SK-N-SH treated with all-trans-retinoic acid at 6 μM for 48 hours (cell line): Measurements from ENCODE around the gene ZNF846.

ENCODE experiments used
- ARNTL ChIP-seq: fragments of 450-650 bp; formaldehyde crosslinking; IDR thresholded peaks from 2 replicates; pipeline ENCODE4 v1.5.0; 2020; ENCODE audit warnings: low read depth, mild to moderate bottlenecking, moderate library complexity, borderline replicate concordance
- CREB5 ChIP-seq: fragments of 250-450 bp; sonication (Bioruptor Pico); IDR thresholded peaks from 2 replicates; pipeline ENCODE4 v1.5.1; 2020; ENCODE audit warnings: low read depth, mild to moderate bottlenecking, moderate library complexity
- CSDC2 ChIP-seq: fragments of 250-450 bp; sonication (Bioruptor Pico); IDR thresholded peaks from 2 replicates; pipeline ENCODE4 v1.5.0; 2020; ENCODE audit warnings: mild to moderate bottlenecking, moderate library complexity
- ESRRG ChIP-seq: fragments of 250-450 bp; sonication (Bioruptor Pico); IDR thresholded peaks from 2 replicates; pipeline ENCODE4 v1.6.1; 2021; ENCODE audit warnings: mild to moderate bottlenecking
- ISL1 ChIP-seq: fragments of 250-450 bp; sonication (Bioruptor Pico); IDR thresholded peaks from 2 replicates; pipeline ENCODE4 v2.1.2; 2022; ENCODE audit warnings: mild to moderate bottlenecking, moderate library complexity
- SNAI2 ChIP-seq: fragments of 250-450 bp; sonication (Bioruptor Pico); IDR thresholded peaks from 2 replicates; pipeline ENCODE4 v1.5.0; 2020; ENCODE audit warnings: mild to moderate bottlenecking, moderate library complexity
- TCF4 ChIP-seq: fragments of 250-450 bp; sonication (Bioruptor Pico); IDR thresholded peaks from 2 replicates; pipeline ENCODE4 v1.8.0; 2021; ENCODE audit warnings: mild to moderate bottlenecking, moderate library complexity, borderline replicate concordance
- TSHZ2 ChIP-seq: fragments of 250-450 bp; sonication (Bioruptor Pico); IDR thresholded peaks from 2 replicates; pipeline ENCODE4 v1.5.0; 2020; ENCODE audit warnings: mild to moderate bottlenecking, moderate library complexity
- ZC3H10 ChIP-seq: fragments of 250-450 bp; sonication (Bioruptor Pico); IDR thresholded peaks from 2 replicates; pipeline ENCODE4 v1.5.1; 2021; ENCODE audit warnings: mild to moderate bottlenecking, moderate library complexity
- ZFP3 ChIP-seq: fragments of 250-450 bp; sonication (Bioruptor Pico); IDR thresholded peaks from 2 replicates; pipeline ENCODE4 v1.5.0; 2020; ENCODE audit warnings: mild to moderate bottlenecking, moderate library complexity
- ZFP30 ChIP-seq: fragments of 450-650 bp; formaldehyde crosslinking; IDR thresholded peaks from 2 replicates; pipeline ENCODE4 v1.5.0; 2022; ENCODE audit warnings: mild to moderate bottlenecking, moderate library complexity
- ZNF70 ChIP-seq: fragments of 450-650 bp; formaldehyde crosslinking; IDR thresholded peaks from 2 replicates; pipeline ENCODE4 v1.5.0; 2020; ENCODE audit warnings: mild to moderate bottlenecking, moderate library complexity
- TF ChIP-seq, protein P1 (sequence below): fragments of 250-450 bp; sonication (Bioruptor Pico); IDR thresholded peaks from 2 replicates; pipeline ENCODE4 v1.8.0; 2020; ENCODE audit warnings: mild to moderate bottlenecking, moderate library complexity, borderline replicate concordance

GRCh38 chr19:9808855-9809824, 40.6 kb upstream of the ZNF846 start:
- no peak for TF ChIP-seq CREB5 (CRISPR knock-in tag)
- no peak for TF ChIP-seq ZNF70 (CRISPR knock-in tag)
- TF ChIP-seq ISL1 (CRISPR knock-in tag) = no peak
- no peak for TF ChIP-seq TSHZ2 (CRISPR knock-in tag)
- TF ChIP-seq SNAI2 = no peak
- TF ChIP-seq ESRRG (CRISPR knock-in tag) = no peak
- no peak for TF ChIP-seq ZFP30 (CRISPR knock-in tag)
- no peak for TF ChIP-seq TCF4 (CRISPR knock-in tag)
- TF ChIP-seq ARNTL = no peak
- TF ChIP-seq ZFP3 (CRISPR knock-in tag) = no peak
- TF ChIP-seq, protein P1, sequence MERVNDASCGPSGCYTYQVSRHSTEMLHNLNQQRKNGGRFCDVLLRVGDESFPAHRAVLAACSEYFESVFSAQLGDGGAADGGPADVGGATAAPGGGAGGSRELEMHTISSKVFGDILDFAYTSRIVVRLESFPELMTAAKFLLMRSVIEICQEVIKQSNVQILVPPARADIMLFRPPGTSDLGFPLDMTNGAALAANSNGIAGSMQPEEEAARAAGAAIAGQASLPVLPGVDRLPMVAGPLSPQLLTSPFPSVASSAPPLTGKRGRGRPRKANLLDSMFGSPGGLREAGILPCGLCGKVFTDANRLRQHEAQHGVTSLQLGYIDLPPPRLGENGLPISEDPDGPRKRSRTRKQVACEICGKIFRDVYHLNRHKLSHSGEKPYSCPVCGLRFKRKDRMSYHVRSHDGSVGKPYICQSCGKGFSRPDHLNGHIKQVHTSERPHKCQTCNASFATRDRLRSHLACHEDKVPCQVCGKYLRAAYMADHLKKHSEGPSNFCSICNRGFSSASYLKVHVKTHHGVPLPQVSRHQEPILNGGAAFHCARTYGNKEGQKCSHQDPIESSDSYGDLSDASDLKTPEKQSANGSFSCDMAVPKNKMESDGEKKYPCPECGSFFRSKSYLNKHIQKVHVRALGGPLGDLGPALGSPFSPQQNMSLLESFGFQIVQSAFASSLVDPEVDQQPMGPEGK (CRISPR knock-in tag) = no peak
- no peak for TF ChIP-seq ZC3H10
- TF ChIP-seq CSDC2 (CRISPR knock-in tag) = no peak
